CD14-positive monocyte (primary cell): ENCODE results near the gene CAPN9. TPM values are rescaled to one million over a fixed set of nuclear protein-coding genes. Genes with fewer than 3 reads are reported as not detected.
"Not testable (repeated sequence)": the region's sequence is repeated elsewhere in the genome, so short reads cannot be mapped to it uniquely, and the experiment has no call there.

Experiments
- DNase-seq, 3 donors: peaks; one replicate each; pipeline ENCODE4 v3.0.0-alpha.2; 2011 to 2022
- H2AFZ ChIP-seq: 2 replicates; pipeline ENCODE4 v1.6.0; 2012; ENCODE audit warnings: mild to moderate bottlenecking, low read depth, low read length, inconsistent platforms; ENCODE audit not compliant: insufficient read depth, poor library complexity, severe bottlenecking
- H3K27ac ChIP-seq, 2 donors: 1 replicate in 1 of 2; 2 replicates in 1 of 2; pipeline ENCODE4 v1.5.1; 2012 to 2013; ENCODE audit warnings: low read length in 2 of 2, control low read depth in 1 of 2, inconsistent platforms in 1 of 2, low read depth in 1 of 2, mild to moderate bottlenecking in 1 of 2
- H3K27me3 ChIP-seq, 2 donors: one replicate each; pipeline versions ENCODE4 v1.6.0 to v1.6.1; 2011 to 2013; ENCODE audit warnings: low read length in 2 of 2; ENCODE audit not compliant: control insufficient read depth in 2 of 2, insufficient read depth in 2 of 2
- H3K36me3 ChIP-seq, 2 donors: replicated peaks in 1 of 2; 1 replicate in 1 of 2; 2 replicates in 1 of 2; pipeline versions ENCODE4 v1.5.1 to v1.6.1; 2012 to 2013; ENCODE audit warnings: low read length in 2 of 2, control low read depth in 1 of 2, inconsistent platforms in 1 of 2, mild to moderate bottlenecking in 1 of 2; ENCODE audit not compliant: insufficient read depth in 2 of 2, control insufficient read depth in 1 of 2
- H3K4me1 ChIP-seq, 2 donors: 1 replicate in 1 of 2; 2 replicates in 1 of 2; pipeline versions ENCODE4 v1.5.1 to v1.6.1; 2012 to 2013; ENCODE audit warnings: low read length in 2 of 2, control low read depth in 1 of 2, inconsistent platforms in 1 of 2, mild to moderate bottlenecking in 1 of 2, moderate library complexity in 1 of 2; ENCODE audit not compliant: insufficient read depth in 2 of 2, control insufficient read depth in 1 of 2
- H3K4me2 ChIP-seq: replicated peaks from 2 replicates; pipeline ENCODE3; 2012; ENCODE audit warnings: low read length, moderate library complexity, mild to moderate bottlenecking; ENCODE audit not compliant: poor library complexity, severe bottlenecking; ENCODE audit errors: extremely low read depth
- H3K4me3 ChIP-seq, 3 experiments: fragments of 200-600 bp in 1 of 3; sonication (generic) in 1 of 3; replicated peaks in 1 of 3; 1 replicate in 2 of 3; 2 replicates in 1 of 3; pipeline ENCODE4 v1.5.1; 2011 to 2013; ENCODE audit warnings: low read length in 3 of 3, mild to moderate bottlenecking in 3 of 3, control low read depth in 2 of 3, low read depth in 2 of 3, inconsistent platforms in 1 of 3, moderate library complexity in 1 of 3
- H3K79me2 ChIP-seq: 2 replicates; pipeline ENCODE4 v1.6.0; 2012; ENCODE audit warnings: mild to moderate bottlenecking, control low read depth, inconsistent platforms, low read length, moderate library complexity; ENCODE audit not compliant: insufficient read depth
- H3K9ac ChIP-seq: 2 replicates; pipeline ENCODE4 v1.6.0; 2017; ENCODE audit warnings: low read length, mild to moderate bottlenecking; ENCODE audit not compliant: insufficient read depth, poor library complexity, severe bottlenecking
- H3K9me3 ChIP-seq, 2 donors: replicated peaks in 1 of 2; 1 replicate in 1 of 2; 2 replicates in 1 of 2; pipeline versions ENCODE4 v1.5.1 to v1.6.1; 2012 to 2013; ENCODE audit warnings: low read length in 2 of 2, control low read depth in 1 of 2; ENCODE audit not compliant: control insufficient read depth in 1 of 2, insufficient read depth in 1 of 2
- H4K20me1 ChIP-seq: 2 replicates; pipeline ENCODE4 v1.6.0; 2012; ENCODE audit warnings: mild to moderate bottlenecking, low read length, control low read depth, moderate library complexity; ENCODE audit not compliant: insufficient read depth
- H3K27ac Mint-ChIP-seq, 7 donors: one replicate each; pipeline ENCODE4 v1.8.0; 2020; ENCODE audit warnings: mild to moderate bottlenecking in 7 of 7, mixed read lengths in 7 of 7, moderate library complexity in 6 of 7, inconsistent platforms in 2 of 7
- H3K27me3 Mint-ChIP-seq, 3 donors: one replicate each; pipeline ENCODE4 v1.8.0; 2021 to 2022; ENCODE audit warnings: low read depth in 3 of 3, mild to moderate bottlenecking in 3 of 3, mixed read lengths in 3 of 3, moderate library complexity in 3 of 3, inconsistent platforms in 1 of 3
- H3K36me3 Mint-ChIP-seq, 2 donors: one replicate each; pipeline ENCODE4 v1.8.0; 2020; ENCODE audit warnings: mixed read lengths in 2 of 2, inconsistent platforms in 1 of 2, mild to moderate bottlenecking in 1 of 2
- H3K4me1 Mint-ChIP-seq: one replicate; pipeline ENCODE4 v1.8.0; 2020; ENCODE audit warnings: mild to moderate bottlenecking, mixed read lengths
- H3K4me3 Mint-ChIP-seq, 2 donors: one replicate each; pipeline ENCODE4 v1.8.0; 2020; ENCODE audit warnings: mild to moderate bottlenecking in 2 of 2, mixed read lengths in 2 of 2, moderate library complexity in 1 of 2
- H3K9me3 Mint-ChIP-seq, 7 donors: one replicate each; pipeline ENCODE4 v1.8.0; 2020 to 2022; ENCODE audit warnings: mixed read lengths in 7 of 7, mild to moderate bottlenecking in 6 of 7, moderate library complexity in 6 of 7, inconsistent platforms in 2 of 7
- WGBS: methylation state at CpG from one replicate; pipeline ENCODE4 v1.1.5; 2013; ENCODE audit warnings: missing lambda C conversion rate; ENCODE audit not compliant: insufficient coverage; 5-methylcytosine and 5-hydroxymethylcytosine counted together
- intact Hi-C, 2 donors: fragments of 100-400 bp; cut with micrococcal nuclease; formaldehyde crosslinking; loops; one replicate each; pipeline versions ENCODE4 v1.15.0 to v1.15.1; 2023
- polyA plus RNA-seq, 3 donors: library from polyadenylated mRNA; depleted of rRNA in 1 of 3; unstranded in 2 of 3; stranded (reverse) in 1 of 3; fragments of 300-500 nt in 2 of 3; fragments of >200 nt in 1 of 3; fragmentation: Illumina TruSeq in 2 of 3; gene quantifications; 1 replicate in 2 of 3; 2 replicates in 1 of 3; pipeline ENCODE4 v1.2.3, GENCODE V29; 2012 to 2021
- TF ChIP-seq, protein P1 (sequence below): fragments of 200-600 bp; IDR thresholded peaks from one replicate; pipeline ENCODE4 v1.8.0; 2022; ENCODE audit warnings: antibody characterized with exemption, mild to moderate bottlenecking

Gene CAPN9
- polyA plus RNA-seq, 3 donors, result not detected

DNA sequence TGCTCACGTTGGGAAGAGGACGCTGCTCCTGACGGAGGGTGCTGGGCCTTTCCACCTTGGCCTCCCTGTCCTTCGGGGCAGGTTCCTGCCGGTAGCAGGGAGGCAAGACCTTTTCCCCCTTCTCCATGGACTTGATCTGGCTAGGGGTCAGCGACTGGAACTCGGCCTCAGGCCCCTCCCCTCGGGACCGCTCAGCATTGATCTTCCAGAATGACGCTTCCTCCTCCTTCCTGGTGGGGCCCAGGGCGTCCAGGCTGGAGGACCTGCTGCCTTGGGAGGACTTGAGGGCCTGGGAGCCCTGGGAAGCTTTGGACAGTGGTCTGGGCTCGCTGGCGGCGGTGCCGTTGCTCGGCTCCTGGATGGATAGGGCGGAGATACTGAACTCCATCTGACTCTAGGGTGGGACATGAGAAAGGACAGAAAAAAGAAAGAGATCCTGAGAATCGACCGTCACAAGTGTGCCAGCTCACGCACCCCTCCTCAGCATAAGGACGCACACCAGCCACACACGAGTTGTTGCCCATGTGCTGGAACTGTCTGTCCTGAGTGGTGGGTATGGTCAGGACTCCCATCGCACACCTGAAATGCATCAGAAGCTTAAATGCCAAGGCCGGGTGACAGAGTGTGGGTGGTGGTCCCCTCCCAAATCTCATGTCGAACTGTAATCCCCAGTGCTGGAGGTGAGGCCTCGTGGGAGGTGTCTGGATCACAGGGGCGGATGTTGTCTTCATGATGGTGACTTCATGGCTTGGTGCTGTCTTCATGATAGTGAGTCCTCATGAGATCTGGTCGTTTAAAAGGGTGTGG is 96.5 kb downstream of the CAPN9 start:
- no peaks in the 10 kb centered on the region for H3K9me3 ChIP-seq
- no peaks in the 10 kb centered on the region for H3K27me3 ChIP-seq
- H3K4me3 Mint-ChIP-seq, result no peak overlapping the region
- H3K79me2 ChIP-seq, result no peaks in the 10 kb centered on the region
- H3K27ac Mint-ChIP-seq, result peak overlapping the region in 1 of 7 donors; percentile 66
- no peaks in the 10 kb centered on the region for H3K4me1 ChIP-seq
- TF ChIP-seq, protein P1, sequence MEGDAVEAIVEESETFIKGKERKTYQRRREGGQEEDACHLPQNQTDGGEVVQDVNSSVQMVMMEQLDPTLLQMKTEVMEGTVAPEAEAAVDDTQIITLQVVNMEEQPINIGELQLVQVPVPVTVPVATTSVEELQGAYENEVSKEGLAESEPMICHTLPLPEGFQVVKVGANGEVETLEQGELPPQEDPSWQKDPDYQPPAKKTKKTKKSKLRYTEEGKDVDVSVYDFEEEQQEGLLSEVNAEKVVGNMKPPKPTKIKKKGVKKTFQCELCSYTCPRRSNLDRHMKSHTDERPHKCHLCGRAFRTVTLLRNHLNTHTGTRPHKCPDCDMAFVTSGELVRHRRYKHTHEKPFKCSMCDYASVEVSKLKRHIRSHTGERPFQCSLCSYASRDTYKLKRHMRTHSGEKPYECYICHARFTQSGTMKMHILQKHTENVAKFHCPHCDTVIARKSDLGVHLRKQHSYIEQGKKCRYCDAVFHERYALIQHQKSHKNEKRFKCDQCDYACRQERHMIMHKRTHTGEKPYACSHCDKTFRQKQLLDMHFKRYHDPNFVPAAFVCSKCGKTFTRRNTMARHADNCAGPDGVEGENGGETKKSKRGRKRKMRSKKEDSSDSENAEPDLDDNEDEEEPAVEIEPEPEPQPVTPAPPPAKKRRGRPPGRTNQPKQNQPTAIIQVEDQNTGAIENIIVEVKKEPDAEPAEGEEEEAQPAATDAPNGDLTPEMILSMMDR, result no peak
- no peaks in the 10 kb centered on the region for H3K36me3 Mint-ChIP-seq
- H3K27me3 Mint-ChIP-seq, result no peaks in the 10 kb centered on the region
- no peak overlapping the region for H3K4me3 ChIP-seq
- H3K4me2 ChIP-seq, result no peak overlapping the region
- no peaks in the 10 kb centered on the region for H3K36me3 ChIP-seq
- intact Hi-C loops, result no loop called here
- no peaks in the 10 kb centered on the region for H3K4me1 Mint-ChIP-seq
- no peak overlapping the region for H3K27ac ChIP-seq
- no peaks in the 10 kb centered on the region for H4K20me1 ChIP-seq
- H3K9ac ChIP-seq, result no peak overlapping the region
- 97% methylated on average over 22 of the region's 28 CpGs for WGBS
- no peak overlapping the region for H2AFZ ChIP-seq
- DNase-seq, result no peak
- H3K9me3 Mint-ChIP-seq, result peaks cover 0 to 2% (median 0%) of the 10 kb centered on the region in 7 donors

DNA sequence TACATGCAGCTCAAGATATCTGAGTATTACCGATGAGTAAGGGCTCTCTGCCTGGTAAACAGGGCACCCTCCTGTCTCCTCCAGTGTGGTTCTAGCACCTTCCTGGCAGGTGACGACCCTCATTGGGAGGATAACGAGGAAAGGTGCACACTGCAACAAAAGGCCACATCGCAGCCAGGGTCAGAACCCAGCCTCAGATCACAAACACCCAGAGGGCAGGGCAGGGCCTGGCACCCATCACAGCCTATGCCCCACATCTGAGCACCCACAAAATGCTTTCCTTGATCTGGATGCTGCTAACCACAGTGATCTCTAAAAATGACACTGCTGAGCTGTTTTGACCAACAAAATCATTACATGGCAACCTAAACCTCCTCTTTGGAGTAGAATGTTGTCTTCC is 97.4 kb downstream of the CAPN9 start:
- H3K27ac ChIP-seq, result no peak overlapping the region
- no peaks in the 10 kb centered on the region for H3K27me3 ChIP-seq
- H3K27me3 Mint-ChIP-seq, result no peaks in the 10 kb centered on the region
- TF ChIP-seq, protein P1, result no peak
- H3K4me1 Mint-ChIP-seq, result no peaks in the 10 kb centered on the region
- H3K79me2 ChIP-seq, result no peaks in the 10 kb centered on the region
- H3K9me3 ChIP-seq, result no peaks in the 10 kb centered on the region
- H3K27ac Mint-ChIP-seq, result no peak overlapping the region
- no peak overlapping the region for H2AFZ ChIP-seq
- H3K36me3 Mint-ChIP-seq, result no peaks in the 10 kb centered on the region
- H3K4me1 ChIP-seq, result no peaks in the 10 kb centered on the region
- H3K4me3 Mint-ChIP-seq, result no peak overlapping the region
- no peak overlapping the region for H3K4me2 ChIP-seq
- no peak for DNase-seq
- peaks cover 0 to 2% (median 0%) of the 10 kb centered on the region in 7 donors for H3K9me3 Mint-ChIP-seq
- H4K20me1 ChIP-seq, result no peaks in the 10 kb centered on the region
- intact Hi-C loops, result no loop called here
- H3K9ac ChIP-seq, result no peak overlapping the region
- whole genome bisulfite sequencing, result 94% methylated on average over 4 of the region's 4 CpGs
- H3K36me3 ChIP-seq, result no peaks in the 10 kb centered on the region
- H3K4me3 ChIP-seq, result no peak overlapping the region

DNA sequence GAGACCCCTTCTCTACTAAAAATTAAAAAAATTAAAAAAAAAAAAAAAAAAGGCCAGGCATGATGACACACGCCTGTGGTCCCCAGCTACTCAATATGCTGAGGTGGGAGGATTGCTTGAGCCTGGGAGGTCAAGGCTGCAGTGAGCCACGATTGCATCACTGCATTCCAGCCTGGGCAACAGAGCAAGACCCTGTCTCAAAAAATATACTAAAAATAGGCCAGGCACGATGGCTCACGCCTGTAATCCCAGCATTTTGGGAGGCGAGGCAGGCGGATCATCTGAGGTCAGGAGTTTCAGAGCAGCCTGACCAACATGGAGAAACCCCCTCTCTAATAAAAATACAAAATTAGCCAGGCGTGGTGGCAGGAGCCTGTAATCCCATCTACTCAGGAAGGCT is 98.0 kb downstream of the CAPN9 start:
- H3K27me3 ChIP-seq, H3K27me3 Mint-ChIP-seq, H3K36me3 ChIP-seq, H3K27ac Mint-ChIP-seq, H3K4me3 ChIP-seq, H3K27ac ChIP-seq, H2AFZ ChIP-seq, H3K9ac ChIP-seq, intact Hi-C loops, H3K4me3 Mint-ChIP-seq, H3K4me1 ChIP-seq, H3K36me3 Mint-ChIP-seq, H3K4me1 Mint-ChIP-seq, H3K9me3 Mint-ChIP-seq, H3K4me2 ChIP-seq, H3K9me3 ChIP-seq, DNase-seq, H4K20me1 ChIP-seq, H3K79me2 ChIP-seq: not testable (repeated sequence)
- WGBS, result 90% methylated on average over 2 of the region's 7 CpGs
